Breast epithelium (tissue), 3 donors: ENCODE data around the gene ABCC11.

Experiments used
- POLR2A ChIP-seq: fragments of 450-650 bp; IDR thresholded peaks from one replicate; pipeline ENCODE4 v1.6.1; 2016; ENCODE audit warnings: antibody characterized with exemption, mild to moderate bottlenecking, moderate library complexity
- POLR2AphosphoS5 ChIP-seq, 3 donors: sonication (generic); formaldehyde crosslinking; IDR thresholded peaks; one replicate each; pipeline ENCODE4 v1.6.1; 2017; ENCODE audit warnings: antibody characterized with exemption in 3 of 3
- TF ChIP-seq, protein P1 (sequence below), 3 donors: fragments of 450-650 bp; IDR thresholded peaks; one replicate each; pipeline ENCODE4 v1.5.1; 2016 to 2017; ENCODE audit warnings: antibody characterized with exemption in 3 of 3, mild to moderate bottlenecking in 3 of 3, moderate library complexity in 3 of 3

DNA sequence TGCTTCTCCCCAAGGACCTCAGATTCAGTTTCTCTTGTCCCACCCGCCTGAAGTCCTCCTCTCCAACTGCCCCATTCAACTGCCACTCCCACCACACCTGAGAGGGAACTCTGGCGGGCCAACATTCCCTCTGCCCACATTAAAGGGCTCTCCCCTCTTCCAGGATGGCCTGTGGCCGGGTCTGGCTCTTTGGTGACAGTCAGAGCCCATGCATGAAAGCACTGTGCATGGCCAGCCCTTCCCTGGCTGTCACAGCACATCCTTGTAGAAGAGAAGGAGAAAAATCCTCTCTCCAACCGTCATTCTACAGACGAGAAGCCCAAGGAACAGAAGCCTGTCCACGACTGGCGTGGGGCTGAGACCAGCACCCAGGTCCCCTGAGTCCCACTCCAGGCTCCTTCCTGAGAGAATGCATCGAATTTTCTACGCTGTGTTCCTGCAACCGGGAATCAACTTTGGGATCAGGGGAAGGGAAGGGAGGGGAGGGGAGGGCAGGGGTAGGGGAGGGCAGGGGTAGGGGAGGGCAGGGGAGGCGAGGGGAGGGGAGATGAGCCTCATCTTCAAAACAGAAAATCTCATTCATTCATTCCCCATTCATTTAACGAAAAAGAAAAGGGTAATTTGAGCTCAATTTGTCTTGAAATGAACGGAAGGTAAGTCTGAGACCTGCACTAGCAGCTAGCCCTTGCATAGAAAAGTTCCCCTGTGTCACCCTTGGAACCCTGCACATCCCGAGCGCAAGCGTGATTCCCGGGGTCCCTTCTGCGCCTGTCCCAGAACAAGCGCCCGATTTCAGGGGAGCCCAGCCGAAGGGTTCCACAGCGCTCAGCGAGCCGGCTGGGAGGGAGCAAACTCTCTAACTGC lies 91.2 kb downstream of the ABCC11 start, which contains the start of gene ABCC12:
- TF ChIP-seq POLR2A (no peak), POLR2AphosphoS5 (IDR thresholded peaks at IDR 0.05) (no peak)
- TF ChIP-seq, protein P1, sequence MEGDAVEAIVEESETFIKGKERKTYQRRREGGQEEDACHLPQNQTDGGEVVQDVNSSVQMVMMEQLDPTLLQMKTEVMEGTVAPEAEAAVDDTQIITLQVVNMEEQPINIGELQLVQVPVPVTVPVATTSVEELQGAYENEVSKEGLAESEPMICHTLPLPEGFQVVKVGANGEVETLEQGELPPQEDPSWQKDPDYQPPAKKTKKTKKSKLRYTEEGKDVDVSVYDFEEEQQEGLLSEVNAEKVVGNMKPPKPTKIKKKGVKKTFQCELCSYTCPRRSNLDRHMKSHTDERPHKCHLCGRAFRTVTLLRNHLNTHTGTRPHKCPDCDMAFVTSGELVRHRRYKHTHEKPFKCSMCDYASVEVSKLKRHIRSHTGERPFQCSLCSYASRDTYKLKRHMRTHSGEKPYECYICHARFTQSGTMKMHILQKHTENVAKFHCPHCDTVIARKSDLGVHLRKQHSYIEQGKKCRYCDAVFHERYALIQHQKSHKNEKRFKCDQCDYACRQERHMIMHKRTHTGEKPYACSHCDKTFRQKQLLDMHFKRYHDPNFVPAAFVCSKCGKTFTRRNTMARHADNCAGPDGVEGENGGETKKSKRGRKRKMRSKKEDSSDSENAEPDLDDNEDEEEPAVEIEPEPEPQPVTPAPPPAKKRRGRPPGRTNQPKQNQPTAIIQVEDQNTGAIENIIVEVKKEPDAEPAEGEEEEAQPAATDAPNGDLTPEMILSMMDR (IDR thresholded peaks at IDR 0.05), result no peak
